IMR-90 (cell line): ENCODE measurements around the gene USF1. TPM values are rescaled to one million over a fixed set of nuclear protein-coding genes. Genes with fewer than 3 reads are reported as not detected.

ENCODE experiments used
- ATAC-seq: fragments of 200-7000 bp; cut with Tn5 transposase; 2 replicates; pipeline ENCODE4 v1.9.1; 2020; ENCODE audit warnings: low read depth, mild to moderate bottlenecking, moderate library complexity
- BruUV-seq: library from RNA; stranded (reverse); fragments of 400-500 nt; replicated peaks from 2 replicates; lab custom pipeline; 2021; lab: Mats Ljungman, UMichigan
- CTCF ChIA-PET: fragments of 300-600 bp; formaldehyde crosslinking; extraction: SDS; loops from one replicate; lab custom pipeline; 2021; ENCODE audit warnings: antibody characterized with exemption; lab: Yijun Ruan, JAX
- POLR2A ChIA-PET: fragments of 300-600 bp; sonication (Branson Sonifier 250); formaldehyde crosslinking; loops from one replicate; lab custom pipeline; 2022; ENCODE audit warnings: antibody characterized with exemption; ENCODE audit not compliant: unreplicated experiment; lab: Charles Lee
- DNase-seq: peaks from one replicate; pipeline ENCODE4 v3.0.0; 2013
- H2AFZ ChIP-seq: replicated peaks from 2 replicates; pipeline ENCODE3; 2013; ENCODE audit warnings: low read length, mild to moderate bottlenecking; ENCODE audit not compliant: poor library complexity
- H2AK5ac ChIP-seq: 2 replicates; pipeline ENCODE4 v1.6.1; 2013; ENCODE audit warnings: low read depth, low read length, inconsistent platforms
- H2AK9ac ChIP-seq: replicated peaks from 2 replicates; pipeline ENCODE3; 2013; ENCODE audit warnings: mild to moderate bottlenecking, low read depth, low read length, moderate library complexity; ENCODE audit not compliant: poor library complexity
- H2BK120ac ChIP-seq: 2 replicates; pipeline ENCODE4 v1.6.1; 2013; ENCODE audit warnings: low read depth, low read length, inconsistent platforms
- H2BK15ac ChIP-seq: 3 replicates; pipeline ENCODE4 v1.6.1; 2013; ENCODE audit warnings: low read depth, low read length, inconsistent platforms
- H2BK20ac ChIP-seq: 2 replicates; pipeline ENCODE4 v1.6.1; 2013; ENCODE audit warnings: low read depth, mild to moderate bottlenecking, inconsistent platforms, low read length, moderate library complexity
- H2BK5ac ChIP-seq: 2 replicates; pipeline ENCODE4 v1.6.1; 2013; ENCODE audit warnings: mild to moderate bottlenecking, low read depth, low read length, inconsistent platforms; ENCODE audit not compliant: poor library complexity, severe bottlenecking
- H3K14ac ChIP-seq: replicated peaks from 2 replicates; pipeline ENCODE4 v1.6.1; 2013; ENCODE audit warnings: low read depth, low read length, inconsistent platforms
- H3K18ac ChIP-seq: 2 replicates; pipeline ENCODE4 v1.6.1; 2013; ENCODE audit warnings: low read depth, low read length, control low read depth
- H3K23ac ChIP-seq: 2 replicates; pipeline ENCODE4 v1.6.1; 2013; ENCODE audit warnings: low read depth, low read length, inconsistent platforms
- H3K27ac ChIP-seq: 2 replicates; pipeline ENCODE4 v1.5.1; 2013; ENCODE audit warnings: mild to moderate bottlenecking, control low read depth, low read length; ENCODE audit not compliant: insufficient read depth
- H3K27me3 ChIP-seq: 2 replicates; pipeline ENCODE4 v1.6.1; 2013; ENCODE audit warnings: low read length; ENCODE audit not compliant: control insufficient read depth, insufficient read depth
- H3K36me3 ChIP-seq: 2 replicates; pipeline ENCODE4 v1.6.1; 2013; ENCODE audit warnings: low read length, mixed read lengths; ENCODE audit not compliant: control insufficient read depth, insufficient read depth
- H3K4ac ChIP-seq: 2 replicates; pipeline ENCODE4 v1.6.1; 2013; ENCODE audit warnings: low read depth, low read length, inconsistent platforms
- H3K4me1 ChIP-seq: 2 replicates; pipeline ENCODE4 v1.6.1; 2013; ENCODE audit warnings: low read length, mixed read lengths; ENCODE audit not compliant: control insufficient read depth, insufficient read depth
- H3K4me2 ChIP-seq: 2 replicates; pipeline ENCODE4 v1.6.1; 2013; ENCODE audit warnings: low read depth, mild to moderate bottlenecking, control low read depth, low read length, moderate library complexity
- H3K4me3 ChIP-seq: 2 replicates; pipeline ENCODE4 v1.5.1; 2013; ENCODE audit warnings: low read depth, mild to moderate bottlenecking, control low read depth, low read length, moderate library complexity; ENCODE audit not compliant: insufficient read depth
- H3K56ac ChIP-seq: 2 replicates; pipeline ENCODE4 v1.6.1; 2013; ENCODE audit warnings: low read length, inconsistent platforms; ENCODE audit not compliant: insufficient read depth; ENCODE audit errors: extremely low read depth
- H3K79me1 ChIP-seq, 2 experiments: 2 replicates each; pipeline ENCODE4 v1.6.1; 2013; ENCODE audit warnings: low read length in 2 of 2, inconsistent platforms in 1 of 2, low read depth in 1 of 2
- H3K9ac ChIP-seq: 2 replicates; pipeline ENCODE4 v1.6.1; 2013; ENCODE audit warnings: low read depth, low read length, control low read depth
- H3K9me1 ChIP-seq: 2 replicates; pipeline ENCODE4 v1.6.1; 2013; ENCODE audit warnings: low read length, inconsistent platforms; ENCODE audit not compliant: insufficient read depth
- H3K9me3 ChIP-seq: 2 replicates; pipeline ENCODE4 v1.6.1; 2013; ENCODE audit warnings: low read length; ENCODE audit not compliant: control insufficient read depth, insufficient read depth
- H4K20me1 ChIP-seq: 2 replicates; pipeline ENCODE4 v1.6.1; 2013; ENCODE audit warnings: low read length, inconsistent platforms; ENCODE audit not compliant: insufficient read depth
- H4K5ac ChIP-seq: 2 replicates; pipeline ENCODE4 v1.6.1; 2013; ENCODE audit warnings: mild to moderate bottlenecking, low read depth, low read length, control low read depth
- H4K8ac ChIP-seq, 2 experiments: 2 replicates each; pipeline ENCODE4 v1.6.1; 2013; ENCODE audit warnings: low read depth in 2 of 2, low read length in 2 of 2, control low read depth in 1 of 2, inconsistent platforms in 1 of 2
- H4K91ac ChIP-seq: 2 replicates; pipeline ENCODE4 v1.6.1; 2013; ENCODE audit warnings: low read depth, low read length, inconsistent platforms; ENCODE audit not compliant: insufficient read depth
- CEBPB ChIP-seq: IDR thresholded peaks from 2 replicates; pipeline ENCODE4 v1.6.1; 2012; ENCODE audit warnings: low read depth, low read length, improper control_type of control experiment
- CHD1 ChIP-seq: IDR thresholded peaks from 2 replicates; pipeline ENCODE4 v1.6.1; 2012; ENCODE audit warnings: low read depth, low read length, improper control_type of control experiment
- CTCF ChIP-seq: conservative IDR thresholded peaks from 2 replicates; pipeline ENCODE4 v1.5.1; 2012; ENCODE audit warnings: mild to moderate bottlenecking, low read depth, low read length, improper control_type of control experiment
- ELK1 ChIP-seq: fragments of 150-350 bp; IDR thresholded peaks from 2 replicates; pipeline ENCODE4 v1.6.1; 2016; ENCODE audit warnings: low read depth, mild to moderate bottlenecking, low read length, moderate library complexity, borderline replicate concordance
- FOS ChIP-seq: fragments of 150-350 bp; IDR thresholded peaks from 2 replicates; pipeline ENCODE4 v1.6.1; 2016; ENCODE audit warnings: low read depth, low read length
- MAFK ChIP-seq: IDR thresholded peaks from 2 replicates; pipeline ENCODE4 v1.6.1; 2012; ENCODE audit warnings: low read depth, low read length, improper control_type of control experiment
- MAZ ChIP-seq: IDR thresholded peaks from 2 replicates; pipeline ENCODE4 v1.6.1; 2012; ENCODE audit warnings: low read depth, mild to moderate bottlenecking, low read length, improper control_type of control experiment, moderate library complexity, borderline replicate concordance
- MXI1 ChIP-seq: IDR thresholded peaks from 2 replicates; pipeline ENCODE4 v1.6.1; 2012; ENCODE audit warnings: low read depth, mild to moderate bottlenecking, low read length, moderate library complexity, borderline replicate concordance
- NFE2L2 ChIP-seq: fragments of 150-350 bp; IDR thresholded peaks from 2 replicates; pipeline ENCODE4 v1.6.1; 2016; ENCODE audit warnings: low read depth, mild to moderate bottlenecking, low read length
- POLR2A ChIP-seq: IDR thresholded peaks from 2 replicates; pipeline ENCODE4 v1.6.1; 2012; ENCODE audit warnings: mild to moderate bottlenecking, low read depth, low read length
- RAD21 ChIP-seq: IDR thresholded peaks from 2 replicates; pipeline ENCODE4 v1.6.1; 2012; ENCODE audit warnings: low read length, improper control_type of control experiment
- RFX5 ChIP-seq: IDR thresholded peaks from 2 replicates; pipeline ENCODE4 v1.8.0; 2012; ENCODE audit warnings: low read depth, mild to moderate bottlenecking, low read length, moderate library complexity
- USF2 ChIP-seq: fragments of 150-350 bp; IDR thresholded peaks from 2 replicates; pipeline ENCODE4 v1.6.1; 2017; ENCODE audit warnings: mild to moderate bottlenecking, antibody characterized with exemption, low read length, low read depth
- WGBS, 2 experiments: methylation state at CpG; one replicate each; pipeline versions ENCODE4 v1.1.5 to v1.1.7; 2013; ENCODE audit warnings: missing lambda C conversion rate in 2 of 2; ENCODE audit not compliant: insufficient read length in 1 of 2; ENCODE audit errors: extremely low coverage in 2 of 2; 5-methylcytosine and 5-hydroxymethylcytosine counted together
- dilution Hi-C: fragments of 300-500 bp; cut with HindIII; formaldehyde crosslinking; loops from one replicate; pipeline ENCODE4 v1.14.3; 2018; ENCODE audit warnings: low sequenced_read_pairs; ENCODE audit not compliant: unreplicated experiment
- in situ Hi-C: fragments of 300-500 bp; cut with MboI; formaldehyde crosslinking; loops from 3 replicates; pipeline ENCODE4 v1.14.3; 2019; ENCODE audit warnings: low sequenced_read_pairs, inconsistent platforms, mixed read lengths
- intact Hi-C: fragments of 100-400 bp; cut with micrococcal nuclease; formaldehyde crosslinking; loops from 2 replicates; pipeline ENCODE4 v1.10.0; 2022
- polyA plus RNA-seq, 3 experiments: library from polyadenylated mRNA; depleted of rRNA; stranded (reverse); fragments of >200 nt; gene quantifications; 2 replicates each; pipeline ENCODE4 v1.2.3, GENCODE V29; 2012; ENCODE audit warnings: low replicate concordance in 1 of 3
- total RNA-seq: library from RNA; depleted of rRNA; stranded (reverse); fragments of >200 nt; gene quantifications from 2 replicates; pipeline ENCODE4 v1.2.3, GENCODE V29; 2012

The USF1 gene
- total and polyA plus RNA-seq, 2 of the 4 experiments (the other 2 are of a cell fraction) = 37.1 to 78.9 TPM

- in situ Hi-C loops = no loop called here
Measured at GRCh38 chr1:161066694-161067093, 20.9 kb upstream of the USF1 start.

More at GRCh38 chr1:161066694-161067093, 20.9 kb upstream of the USF1 start:
- Histone ChIP-seq H3K4me2 (no peak overlapping the region), H2BK20ac (no peak overlapping the region), H3K14ac (no peak overlapping the region), H4K20me1 (no peaks in the 10 kb centered on the region), H2AK9ac (no peak overlapping the region), H3K9me1 (no peaks in the 10 kb centered on the region), H3K4me1 (no peaks in the 10 kb centered on the region), H3K4me3 (no peak overlapping the region), H4K91ac (no peak overlapping the region), H3K9me3 (no peaks in the 10 kb centered on the region), H4K5ac (no peak overlapping the region), H3K18ac (no peak overlapping the region), H3K36me3 (no peaks in the 10 kb centered on the region), H2AFZ (no peak overlapping the region), H3K27ac (no peak overlapping the region), H4K8ac (no peak overlapping the region), H3K9ac (no peak overlapping the region), H3K27me3 (peaks cover 4% of the 10 kb centered on the region), H2BK5ac (no peak overlapping the region), H2BK120ac (no peak overlapping the region), H3K4ac (no peak overlapping the region), H2AK5ac (no peak overlapping the region), H3K79me1 (no peaks in the 10 kb centered on the region), H3K23ac (no peak overlapping the region), H2BK15ac (no peak overlapping the region), H3K56ac (no peak overlapping the region)
- dilution Hi-C loops = no loop called here
- ChIA-PET POLR2A (no interaction called here), CTCF (no interaction called here)
- ATAC-seq = no peak
- no peak for DNase-seq
- no TSS peak for BruUV-seq
- TF ChIP-seq ELK1 (no peak), CTCF (no peak), RAD21 (no peak), CEBPB (no peak), RFX5 (no peak), MAFK (no peak), MAZ (no peak), POLR2A (no peak), CHD1 (no peak), NFE2L2 (no peak), MXI1 (no peak), FOS (no peak), USF2 (no peak)
- 60% methylated on average over 1 of the region's 3 CpGs; no CpG with 5 or more reads in 1 of the 2 experiments for WGBS, 2 experiments
- intact Hi-C loops = no loop called here
